HTR-8/SVneo (cell line): Measurements from ENCODE around the gene ABR.

ENCODE experiments used
- DNase-seq: peaks from one replicate; pipeline ENCODE4 v3.0.0; 2011; ENCODE audit warnings: low spot score, mixed read lengths; ENCODE audit not compliant: insufficient read length
- FAIRE-seq: peaks from 2 replicates; lab custom pipeline; 2011; peaks lifted over from hg19 to GRCh38; lab: Jason Lieb, UNC

Gene ABR

DNA sequence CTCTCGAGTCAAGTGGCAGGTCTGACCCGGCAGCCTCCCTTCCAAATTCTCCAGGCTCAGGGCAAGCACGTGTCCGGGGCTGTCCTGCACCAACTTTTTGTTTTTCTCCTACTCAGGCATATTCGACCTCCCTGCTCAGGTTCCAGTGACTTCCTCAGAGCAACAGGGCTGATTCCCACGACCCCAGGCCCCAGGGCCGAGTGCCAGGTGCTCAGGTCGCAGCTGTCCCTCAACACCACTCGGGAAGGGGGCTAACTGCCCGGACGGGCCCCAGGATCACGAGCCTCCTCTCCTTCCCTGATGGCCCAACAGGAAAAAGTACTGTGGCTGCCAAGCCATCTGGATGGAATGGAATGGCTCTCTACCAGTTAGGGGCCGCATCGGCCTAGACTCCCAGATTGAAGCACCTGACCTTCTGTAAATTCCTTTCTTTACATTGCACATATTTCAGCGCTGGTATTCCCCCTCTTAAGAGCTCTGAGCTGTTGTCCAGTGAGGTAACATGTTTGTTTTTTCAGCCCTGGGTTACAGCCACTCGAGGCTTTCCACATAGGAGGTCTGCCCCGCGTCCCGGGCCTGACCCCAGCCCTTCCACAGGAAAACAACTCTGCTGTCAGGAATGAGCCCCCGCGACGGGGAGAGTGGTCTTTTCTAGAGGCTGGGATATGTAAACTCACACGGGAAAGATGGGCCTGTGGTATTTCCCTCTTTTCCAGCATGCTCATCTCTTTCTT is 225.2 kb downstream of the ABR start:
- DNase-seq (peak; percentile 84), FAIRE-seq (peak; percentile 76)

DNA sequence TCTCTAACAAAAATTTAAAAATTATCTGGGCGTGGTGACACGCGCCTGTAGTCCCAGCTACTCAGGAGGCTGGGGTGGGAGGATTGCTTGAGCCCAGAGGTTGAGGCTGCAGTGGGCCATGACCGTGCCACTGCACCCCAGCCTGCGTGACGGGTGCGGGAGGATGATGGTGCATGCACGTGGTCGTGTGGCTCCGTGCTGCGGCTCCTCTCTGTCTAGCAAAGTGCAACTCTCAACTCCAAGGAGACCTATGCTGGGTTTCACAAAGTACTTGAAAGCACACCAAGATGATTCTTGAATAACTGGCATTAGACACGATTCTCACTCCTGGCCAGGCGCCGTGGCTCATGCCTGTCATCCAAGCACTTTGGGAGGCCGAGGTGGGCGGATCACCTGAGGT is 226.0 kb downstream of the ABR start:
- DNase-seq (no peak), FAIRE-seq (no peak)
